SK-N-SH (cell line): ENCODE measurements around the gene CACNA1D. TPM values are rescaled to one million over a fixed set of nuclear protein-coding genes. Genes with fewer than 3 reads are reported as not detected.

Experiments
- CTCF ChIA-PET: fragments of 300-600, 350-600 bp; formaldehyde crosslinking; extraction: SDS; loops from one replicate; lab custom pipeline; 2021; lab: Yijun Ruan, JAX
- POLR2A ChIA-PET: fragments of 350-600 bp; sonication (Branson Sonifier 250); formaldehyde crosslinking; extraction: SDS; loops from one replicate; lab custom pipeline; 2020; ENCODE audit warnings: antibody characterized with exemption, inconsistent platforms; lab: Yijun Ruan, JAX
- DNase-seq: peaks from one replicate; pipeline ENCODE4 v3.0.0; 2012
- H2AFZ ChIP-seq: fragments of 200-600 bp; sonication (generic); 2 replicates; pipeline ENCODE4 v1.8.1; 2016; ENCODE audit warnings: antibody characterized with exemption, mild to moderate bottlenecking, low read depth
- H3F3A ChIP-seq: fragments of 200-600 bp; sonication (generic); replicated peaks from 2 replicates; pipeline ENCODE3; 2016; ENCODE audit warnings: antibody characterized with exemption, mild to moderate bottlenecking; ENCODE audit not compliant: insufficient read depth
- H3K27ac ChIP-seq, 2 experiments: fragments of 200-500 bp in 1 of 2; fragments of 200-600 bp in 1 of 2; sonication (Bioruptor generic) in 1 of 2; sonication (generic), shearing (Covaris generic) in 1 of 2; 2 replicates each; pipeline versions ENCODE4 v1.5.1 to v1.6.1; 2014 to 2016; ENCODE audit warnings: low read depth in 2 of 2, inconsistent platforms in 1 of 2, low read length in 1 of 2, mild to moderate bottlenecking in 1 of 2, mixed read lengths in 1 of 2
- H3K27me3 ChIP-seq: fragments of 200-600 bp; sonication (generic), shearing (Covaris generic); 2 replicates; pipeline ENCODE4 v1.6.1; 2016; ENCODE audit warnings: mixed run types; ENCODE audit not compliant: insufficient read depth
- H3K36me3 ChIP-seq, 2 experiments: fragments of 200-500 bp in 1 of 2; fragments of 200-600 bp in 1 of 2; sonication (Bioruptor generic) in 1 of 2; sonication (generic) in 1 of 2; replicated peaks in 1 of 2; 2 replicates each; pipeline versions ENCODE3 to v1.5.1; 2014 to 2016; ENCODE audit warnings: low read length in 1 of 2, mild to moderate bottlenecking in 1 of 2; ENCODE audit not compliant: insufficient read depth in 2 of 2, control insufficient read depth in 1 of 2
- H3K4me1 ChIP-seq, 2 experiments: fragments of 200-500 bp in 1 of 2; fragments of 200-600 bp in 1 of 2; sonication (Bioruptor generic) in 1 of 2; sonication (generic), shearing (Covaris generic) in 1 of 2; 2 replicates each; pipeline versions ENCODE4 v1.5.1 to v1.6.1; 2014 to 2016; ENCODE audit warnings: low read depth in 1 of 2, low read length in 1 of 2, mixed run types in 1 of 2; ENCODE audit not compliant: insufficient read depth in 2 of 2, control insufficient read depth in 1 of 2
- H3K4me2 ChIP-seq: fragments of 200-600 bp; sonication (generic), shearing (Covaris generic); 2 replicates; pipeline ENCODE4 v1.6.1; 2017; ENCODE audit warnings: mixed run types
- H3K4me3 ChIP-seq, 2 experiments: fragments of 200-500 bp in 1 of 2; fragments of 200-600 bp in 1 of 2; sonication (Bioruptor generic) in 1 of 2; sonication (generic), shearing (Covaris generic) in 1 of 2; 2 replicates each; pipeline versions ENCODE4 v1.5.1 to v1.8.1; 2014 to 2016; ENCODE audit warnings: low read depth in 2 of 2, inconsistent platforms in 1 of 2, low read length in 1 of 2, mild to moderate bottlenecking in 1 of 2, mixed read lengths in 1 of 2, moderate library complexity in 1 of 2
- H3K79me2 ChIP-seq: fragments of 200-600 bp; sonication (generic); 2 replicates; pipeline ENCODE4 v1.8.1; 2017; ENCODE audit warnings: mild to moderate bottlenecking; ENCODE audit not compliant: insufficient read depth
- H3K9ac ChIP-seq: fragments of 200-600 bp; sonication (generic); 2 replicates; pipeline ENCODE4 v1.6.1; 2017; ENCODE audit warnings: mixed run types
- H3K9me2 ChIP-seq: fragments of 200-600 bp; sonication (generic); 2 replicates; pipeline ENCODE4 v1.6.1; 2017; ENCODE audit warnings: mixed run types
- H3K9me3 ChIP-seq: fragments of 200-600 bp; sonication (generic); 2 replicates; pipeline ENCODE4 v1.6.1; 2017; ENCODE audit warnings: mixed run types, mild to moderate bottlenecking, moderate library complexity
- H4K20me1 ChIP-seq: fragments of 200-600 bp; sonication (generic); 2 replicates; pipeline ENCODE4 v1.6.1; 2017; ENCODE audit warnings: mild to moderate bottlenecking, mixed run types; ENCODE audit not compliant: insufficient read depth
- EP300 ChIP-seq, 2 experiments: IDR thresholded peaks; 2 replicates each; pipeline versions ENCODE4 v1.4.0 to v1.6.1; 2012; ENCODE audit warnings: borderline replicate concordance in 1 of 2, low read depth in 1 of 2, low read length in 1 of 2
- EZH2phosphoT487 ChIP-seq: fragments of 200-600 bp; sonication (generic); IDR thresholded peaks from 2 replicates; pipeline ENCODE4 v1.6.1; 2017; ENCODE audit warnings: low read depth, mixed run types, mild to moderate bottlenecking, antibody characterized with exemption, moderate library complexity, borderline replicate concordance
- FOXJ3 ChIP-seq: sonication (generic); formaldehyde crosslinking; IDR thresholded peaks from 2 replicates; pipeline ENCODE4 v1.5.1; 2020; ENCODE audit warnings: mild to moderate bottlenecking, missing genetic modification reagents
- MEF2A ChIP-seq: IDR thresholded peaks from 2 replicates; pipeline ENCODE4 v1.4.0; 2012; ENCODE audit warnings: low read depth, borderline replicate concordance
- MXI1 ChIP-seq: IDR thresholded peaks from 2 replicates; pipeline ENCODE4 v1.6.1; 2012; ENCODE audit warnings: mild to moderate bottlenecking, low read depth, low read length, improper control_type of control experiment
- NFIC ChIP-seq: IDR thresholded peaks from 2 replicates; pipeline ENCODE4 v1.4.0; 2012; ENCODE audit warnings: borderline replicate concordance
- POLR2AphosphoS5 ChIP-seq: IDR thresholded peaks from 2 replicates; pipeline ENCODE4 v1.6.1; 2012; ENCODE audit warnings: low read depth, low read length
- RAD21 ChIP-seq: IDR thresholded peaks from 2 replicates; pipeline ENCODE4 v1.6.1; 2012; ENCODE audit warnings: mild to moderate bottlenecking, low read length
- RCOR1 ChIP-seq: fragments of 150-350 bp; IDR thresholded peaks from 2 replicates; pipeline ENCODE4 v1.6.1; 2017; ENCODE audit warnings: antibody characterized with exemption, low read length
- SMC3 ChIP-seq: IDR thresholded peaks from 2 replicates; pipeline ENCODE4 v1.6.1; 2012; ENCODE audit warnings: low read depth, low read length, improper control_type of control experiment
- TAF1 ChIP-seq: IDR thresholded peaks from 2 replicates; pipeline ENCODE4 v1.6.1; 2012; ENCODE audit warnings: low read depth, mild to moderate bottlenecking, low read length, moderate library complexity, borderline replicate concordance
- TCF12 ChIP-seq: IDR thresholded peaks from 2 replicates; pipeline ENCODE4 v1.4.0; 2012
- TEAD4 ChIP-seq: IDR thresholded peaks from 2 replicates; pipeline ENCODE4 v1.4.0; 2012; ENCODE audit warnings: mild to moderate bottlenecking, borderline replicate concordance; ENCODE audit not compliant: insufficient read depth
- YY1 ChIP-seq: IDR thresholded peaks from 2 replicates; pipeline ENCODE4 v1.4.0; 2012; ENCODE audit warnings: low read depth, mild to moderate bottlenecking
- WGBS: methylation state at CpG from one replicate; pipeline ENCODE4 v1.1.6; 2017; ENCODE audit warnings: low lambda C conversion rate; 5-methylcytosine and 5-hydroxymethylcytosine counted together
- polyA plus RNA-seq, 3 experiments: library from polyadenylated mRNA; depleted of rRNA; stranded (reverse); fragments of >200 nt; gene quantifications; 2 replicates each; pipeline ENCODE4 v1.2.3, GENCODE V29; 2012
- TF ChIP-seq, protein P1 (sequence below): IDR thresholded peaks from 2 replicates; pipeline ENCODE4 v1.6.1; 2012; ENCODE audit warnings: mild to moderate bottlenecking, low read depth, low read length, moderate library complexity
- TF ChIP-seq, protein P2 (sequence below): fragments of 150-350 bp; IDR thresholded peaks from 2 replicates; pipeline ENCODE4 v1.6.1; 2017; ENCODE audit warnings: antibody characterized with exemption, low read length, low read depth, borderline replicate concordance
- TF ChIP-seq, protein P3 (sequence below): IDR thresholded peaks from 2 replicates; pipeline ENCODE4 v1.4.0; 2012; ENCODE audit warnings: low read depth, borderline replicate concordance
- TF ChIP-seq, protein P4 (sequence below): IDR thresholded peaks from 2 replicates; pipeline ENCODE4 v1.4.0; 2012; ENCODE audit warnings: low read depth

Gene CACNA1D
- polyA plus RNA-seq, 1 of the 3 experiments (the other 2 are of a cell fraction) = 0.12 TPM

DNA sequence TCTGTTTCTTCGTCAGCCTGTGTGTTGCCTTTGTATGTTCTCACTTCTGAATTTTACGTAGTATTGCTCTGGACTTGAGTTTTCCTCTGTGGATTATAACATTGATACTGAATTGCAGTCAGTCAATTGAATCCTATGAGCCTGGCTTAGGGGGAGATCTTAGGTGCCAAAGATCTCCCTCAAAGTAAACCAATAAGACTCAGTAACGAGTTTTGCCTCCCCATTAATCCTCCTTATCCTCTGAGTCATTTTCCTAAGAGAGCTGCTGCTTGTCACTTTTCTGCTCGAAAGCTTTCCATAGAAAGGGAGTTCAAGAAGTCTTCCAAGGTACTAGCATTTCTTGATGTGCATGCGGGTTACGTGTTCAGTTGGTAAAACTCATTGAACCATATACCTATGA lies 225.4 kb downstream of the CACNA1D start:
- H3K27me3 ChIP-seq = no peaks in the 10 kb centered on the region
- no peaks in the 10 kb centered on the region for H3K79me2 ChIP-seq
- H3K4me2 ChIP-seq = no peak overlapping the region
- no peak for TF ChIP-seq TAF1
- no peak for TF ChIP-seq EP300 (IDR thresholded peaks at IDR 0.05; ENCODE audit: borderline replicate concordance in 1 of 2, low read depth in 1 of 2, low read length in 1 of 2)
- no peak for TF ChIP-seq FOXJ3 (CRISPR knock-in tag)
- TF ChIP-seq, protein P1, sequence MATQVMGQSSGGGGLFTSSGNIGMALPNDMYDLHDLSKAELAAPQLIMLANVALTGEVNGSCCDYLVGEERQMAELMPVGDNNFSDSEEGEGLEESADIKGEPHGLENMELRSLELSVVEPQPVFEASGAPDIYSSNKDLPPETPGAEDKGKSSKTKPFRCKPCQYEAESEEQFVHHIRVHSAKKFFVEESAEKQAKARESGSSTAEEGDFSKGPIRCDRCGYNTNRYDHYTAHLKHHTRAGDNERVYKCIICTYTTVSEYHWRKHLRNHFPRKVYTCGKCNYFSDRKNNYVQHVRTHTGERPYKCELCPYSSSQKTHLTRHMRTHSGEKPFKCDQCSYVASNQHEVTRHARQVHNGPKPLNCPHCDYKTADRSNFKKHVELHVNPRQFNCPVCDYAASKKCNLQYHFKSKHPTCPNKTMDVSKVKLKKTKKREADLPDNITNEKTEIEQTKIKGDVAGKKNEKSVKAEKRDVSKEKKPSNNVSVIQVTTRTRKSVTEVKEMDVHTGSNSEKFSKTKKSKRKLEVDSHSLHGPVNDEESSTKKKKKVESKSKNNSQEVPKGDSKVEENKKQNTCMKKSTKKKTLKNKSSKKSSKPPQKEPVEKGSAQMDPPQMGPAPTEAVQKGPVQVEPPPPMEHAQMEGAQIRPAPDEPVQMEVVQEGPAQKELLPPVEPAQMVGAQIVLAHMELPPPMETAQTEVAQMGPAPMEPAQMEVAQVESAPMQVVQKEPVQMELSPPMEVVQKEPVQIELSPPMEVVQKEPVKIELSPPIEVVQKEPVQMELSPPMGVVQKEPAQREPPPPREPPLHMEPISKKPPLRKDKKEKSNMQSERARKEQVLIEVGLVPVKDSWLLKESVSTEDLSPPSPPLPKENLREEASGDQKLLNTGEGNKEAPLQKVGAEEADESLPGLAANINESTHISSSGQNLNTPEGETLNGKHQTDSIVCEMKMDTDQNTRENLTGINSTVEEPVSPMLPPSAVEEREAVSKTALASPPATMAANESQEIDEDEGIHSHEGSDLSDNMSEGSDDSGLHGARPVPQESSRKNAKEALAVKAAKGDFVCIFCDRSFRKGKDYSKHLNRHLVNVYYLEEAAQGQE = no peak
- TF ChIP-seq, protein P2, sequence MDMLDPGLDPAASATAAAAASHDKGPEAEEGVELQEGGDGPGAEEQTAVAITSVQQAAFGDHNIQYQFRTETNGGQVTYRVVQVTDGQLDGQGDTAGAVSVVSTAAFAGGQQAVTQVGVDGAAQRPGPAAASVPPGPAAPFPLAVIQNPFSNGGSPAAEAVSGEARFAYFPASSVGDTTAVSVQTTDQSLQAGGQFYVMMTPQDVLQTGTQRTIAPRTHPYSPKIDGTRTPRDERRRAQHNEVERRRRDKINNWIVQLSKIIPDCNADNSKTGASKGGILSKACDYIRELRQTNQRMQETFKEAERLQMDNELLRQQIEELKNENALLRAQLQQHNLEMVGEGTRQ = no peak
- TF ChIP-seq, protein P3, sequence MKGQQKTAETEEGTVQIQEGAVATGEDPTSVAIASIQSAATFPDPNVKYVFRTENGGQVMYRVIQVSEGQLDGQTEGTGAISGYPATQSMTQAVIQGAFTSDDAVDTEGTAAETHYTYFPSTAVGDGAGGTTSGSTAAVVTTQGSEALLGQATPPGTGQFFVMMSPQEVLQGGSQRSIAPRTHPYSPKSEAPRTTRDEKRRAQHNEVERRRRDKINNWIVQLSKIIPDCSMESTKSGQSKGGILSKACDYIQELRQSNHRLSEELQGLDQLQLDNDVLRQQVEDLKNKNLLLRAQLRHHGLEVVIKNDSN = no peak
- TF ChIP-seq RAD21 = no peak
- TF ChIP-seq, protein P4, sequence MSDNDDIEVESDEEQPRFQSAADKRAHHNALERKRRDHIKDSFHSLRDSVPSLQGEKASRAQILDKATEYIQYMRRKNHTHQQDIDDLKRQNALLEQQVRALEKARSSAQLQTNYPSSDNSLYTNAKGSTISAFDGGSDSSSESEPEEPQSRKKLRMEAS = no peak
- no peak for TF ChIP-seq MXI1
- no peak for TF ChIP-seq EZH2phosphoT487
- TF ChIP-seq TEAD4 = no peak
- TF ChIP-seq NFIC = no peak
- TF ChIP-seq YY1 = no peak
- no peak for TF ChIP-seq MEF2A
- no peak for TF ChIP-seq TCF12
- TF ChIP-seq SMC3 = no peak
- TF ChIP-seq RCOR1 = no peak
- TF ChIP-seq POLR2AphosphoS5 = no peak
- ChIA-PET POLR2A (no interaction called here), CTCF (interaction anchor here (0.7 to 3.4 kb wide), 2 partner anchors 9 to 11 kb away, joined by 3 to 16 read pairs; no protein-coding TSS in a partner anchor)
- no peak overlapping the region for H2AFZ ChIP-seq
- WGBS = 73% methylated on average over 6 of the region's 6 CpGs
- H3K9me2 ChIP-seq = no peaks in the 10 kb centered on the region
- H3K27ac ChIP-seq = no peak overlapping the region
- H3K4me3 ChIP-seq = no peak overlapping the region
- no peaks in the 10 kb centered on the region; a peak in 1 of 4 replicates for H3K4me1 ChIP-seq
- H3F3A ChIP-seq = peaks cover 2% of the 10 kb centered on the region
- no peaks in the 10 kb centered on the region for H4K20me1 ChIP-seq
- H3K9me3 ChIP-seq = no peaks in the 10 kb centered on the region
- DNase-seq = no peak
- H3K9ac ChIP-seq = no peak overlapping the region
- H3K36me3 ChIP-seq = no peaks in the 10 kb centered on the region
